Colonic mucosa (tissue), 4 donors: ENCODE measurements around the gene PCDHB2. TPM values are rescaled to one million over a fixed set of nuclear protein-coding genes. Genes with fewer than 3 reads are reported as not detected.
"Not testable (repeated sequence)": the region's sequence is repeated elsewhere in the genome, so short reads cannot be mapped to it uniquely, and the experiment has no call there.

Source experiments
- DNase-seq: peaks from one replicate; pipeline ENCODE4 v3.0.0-alpha.2; 2020
- H3K27ac ChIP-seq: fragments of 200-600 bp; one replicate; pipeline ENCODE4 v1.8.0; 2021
- H3K27me3 ChIP-seq: fragments of 200-600 bp; one replicate; pipeline ENCODE4 v1.8.0; 2021
- H3K36me3 ChIP-seq: fragments of 200-600 bp; one replicate; pipeline ENCODE4 v1.8.0; 2021
- H3K4me1 ChIP-seq: fragments of 200-600 bp; one replicate; pipeline ENCODE4 v1.8.0; 2021; ENCODE audit warnings: mild to moderate bottlenecking
- H3K4me3 ChIP-seq: fragments of 200-600 bp; one replicate; pipeline ENCODE4 v1.8.0; 2021
- H3K9ac ChIP-seq, 2 donors: one replicate each; pipeline ENCODE4 v1.7.0; 2013; ENCODE audit warnings: control low read depth in 2 of 2, low read depth in 2 of 2, low read length in 2 of 2
- H3K9me3 ChIP-seq: fragments of 200-600 bp; one replicate; pipeline ENCODE4 v1.8.0; 2021
- CTCF ChIP-seq: fragments of 200-600 bp; IDR thresholded peaks from one replicate; pipeline ENCODE4 v1.8.0; 2022; ENCODE audit warnings: antibody characterized with exemption, mild to moderate bottlenecking
- intact Hi-C: fragments of 100-400 bp; cut with DNase I; formaldehyde crosslinking; loops from one replicate; pipeline ENCODE4 v1.14.1; 2022
- total RNA-seq, 2 donors: library from RNA; stranded (reverse); fragmentation: NEBNext Ultra II Directional in 1 of 2; extraction: Animal tissue kit (Norgen Biotek cat#: 25700) in 1 of 2; gene quantifications; one replicate each; pipeline ENCODE4 v1.2.1, GENCODE V29; 2021
- donor health status: healthy.
- donor health status: DM: no; HTN: no; CAD: no.
- donor health status: DM: no; HTN: no; CAD: no.

Gene PCDHB2
- total RNA-seq, 2 donors from 2014 or later = 0.40 to 1.6 TPM

GRCh38 chr5:141105350-141105749, 10.9 kb downstream of the PCDHB2 start:
- H3K36me3 ChIP-seq = no peaks in the 10 kb centered on the region
- intact Hi-C loops = no loop called here
- no peak for TF ChIP-seq CTCF
- no peaks in the 10 kb centered on the region for H3K27me3 ChIP-seq
- no peak overlapping the region for H3K9ac ChIP-seq
- DNase-seq = no peak
- no peaks in the 10 kb centered on the region for H3K9me3 ChIP-seq
- H3K4me1 ChIP-seq = no peaks in the 10 kb centered on the region
- no peak overlapping the region for H3K27ac ChIP-seq
- H3K4me3 ChIP-seq = no peak overlapping the region

GRCh38 chr5:141119250-141119649, 24.8 kb downstream of the PCDHB2 start:
- Histone ChIP-seq H3K4me1 (no peaks in the 10 kb centered on the region), H3K36me3 (no peaks in the 10 kb centered on the region), H3K27ac (no peak overlapping the region), H3K4me3 (no peak overlapping the region), H3K9me3 (no peaks in the 10 kb centered on the region), H3K27me3 (no peaks in the 10 kb centered on the region), H3K9ac (no peak overlapping the region)
- no peak for DNase-seq
- no peak for TF ChIP-seq CTCF
- intact Hi-C loops = no loop called here

GRCh38 chr5:141121563-141121962, 27.1 kb downstream of the PCDHB2 start, which contains the start of gene PCDHB4:
Gene PCDHB4 (plus strand): TSS chr5:141121818. CDS start chr5:141121999, 181 bp downstream.
- no peak for DNase-seq
- H3K36me3 ChIP-seq = no peaks in the 10 kb centered on the region
- no peak within 1 kb of the TSS for H3K4me3 ChIP-seq
- H3K9ac ChIP-seq = no peak within 1 kb of the TSS
- H3K27me3 ChIP-seq = no peaks in the 10 kb centered on the region
- no peaks in the 10 kb centered on the region for H3K4me1 ChIP-seq
- intact Hi-C loops = no loop called here
- H3K27ac ChIP-seq = no peak within 1 kb of the TSS
- no peak for TF ChIP-seq CTCF
- H3K9me3 ChIP-seq = no peaks in the 10 kb centered on the region

- no peak for DNase-seq
- H3K36me3 ChIP-seq = no peaks in the 10 kb centered on the region
- no peak overlapping the region for H3K27ac ChIP-seq
- H3K4me3 ChIP-seq = no peak overlapping the region
- no peaks in the 10 kb centered on the region for H3K4me1 ChIP-seq
- no peaks in the 10 kb centered on the region for H3K9me3 ChIP-seq
- intact Hi-C loops = no loop called here
- TF ChIP-seq CTCF = no peak
- no peak overlapping the region for H3K9ac ChIP-seq
- no peaks in the 10 kb centered on the region for H3K27me3 ChIP-seq
Observed at GRCh38 chr5:141121985-141122384, 27.6 kb downstream of the PCDHB2 start.

- H3K4me3 ChIP-seq, H3K27me3 ChIP-seq, DNase-seq, H3K27ac ChIP-seq, H3K36me3 ChIP-seq, H3K4me1 ChIP-seq, intact Hi-C loops, H3K9ac ChIP-seq, H3K9me3 ChIP-seq: not testable (repeated sequence)
Observed at GRCh38 chr5:141123396-141124135, 29.2 kb downstream of the PCDHB2 start.

GRCh38 chr5:141127305-141127704, 32.9 kb downstream of the PCDHB2 start:
- Histone ChIP-seq H3K36me3 (no peaks in the 10 kb centered on the region), H3K27me3 (no peaks in the 10 kb centered on the region), H3K4me1 (no peaks in the 10 kb centered on the region), H3K27ac (no peak overlapping the region), H3K9me3 (no peaks in the 10 kb centered on the region), H3K9ac (no peak overlapping the region), H3K4me3 (no peak overlapping the region)
- intact Hi-C loops = no loop called here
- DNase-seq = no peak
- TF ChIP-seq CTCF = no peak
